ENCODE data around the gene PKIG.

- TF ChIP-seq CTCF (conservative IDR thresholded peaks at IDR 0.05) (no peak), ZFX (IDR thresholded peaks at IDR 0.05) (no peak)
These were observed 8.0 kb upstream of the PKIG start for GRCh38 chr20:44574372-44574771.

Measured in C4-2B (cell line).